ENCODE data around the gene DENND1A. TPM values are rescaled to one million over a fixed set of nuclear protein-coding genes. Genes with fewer than 3 reads are reported as not detected.

DENND1A gene
- total RNA-seq, 1 donor from 2014 or later: 15.4 TPM

DNA sequence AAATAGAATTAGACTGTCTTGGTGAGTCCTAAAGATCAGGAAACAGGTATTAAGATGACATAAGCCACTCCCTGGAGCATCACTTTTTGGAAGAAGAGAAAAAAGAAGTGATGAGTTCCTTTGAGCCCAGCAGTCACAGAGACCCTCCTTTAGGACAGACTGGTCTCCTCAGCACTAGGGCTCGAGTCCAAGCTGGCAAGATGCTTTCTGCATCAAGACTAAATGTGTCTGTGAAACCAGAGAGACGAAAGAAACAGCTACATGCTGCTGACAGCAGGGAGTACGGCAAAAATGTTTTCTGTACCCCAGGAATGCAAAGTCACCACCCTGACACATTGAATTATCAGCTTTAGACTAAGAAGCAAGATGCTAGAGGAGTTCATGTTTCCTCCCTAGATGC lies 389.5 kb downstream of the DENND1A start:
- H3K27me3 ChIP-seq: no peaks in the 10 kb centered on the region
- no peaks in the 10 kb centered on the region for H3K4me1 ChIP-seq
- no peaks in the 10 kb centered on the region for H3K9me3 ChIP-seq
- H3K36me3 ChIP-seq: no peaks in the 10 kb centered on the region
- DNase-seq (no peak), ATAC-seq (no peak)
- no peak overlapping the region for H3K4me3 ChIP-seq
- TF ChIP-seq, protein P1, sequence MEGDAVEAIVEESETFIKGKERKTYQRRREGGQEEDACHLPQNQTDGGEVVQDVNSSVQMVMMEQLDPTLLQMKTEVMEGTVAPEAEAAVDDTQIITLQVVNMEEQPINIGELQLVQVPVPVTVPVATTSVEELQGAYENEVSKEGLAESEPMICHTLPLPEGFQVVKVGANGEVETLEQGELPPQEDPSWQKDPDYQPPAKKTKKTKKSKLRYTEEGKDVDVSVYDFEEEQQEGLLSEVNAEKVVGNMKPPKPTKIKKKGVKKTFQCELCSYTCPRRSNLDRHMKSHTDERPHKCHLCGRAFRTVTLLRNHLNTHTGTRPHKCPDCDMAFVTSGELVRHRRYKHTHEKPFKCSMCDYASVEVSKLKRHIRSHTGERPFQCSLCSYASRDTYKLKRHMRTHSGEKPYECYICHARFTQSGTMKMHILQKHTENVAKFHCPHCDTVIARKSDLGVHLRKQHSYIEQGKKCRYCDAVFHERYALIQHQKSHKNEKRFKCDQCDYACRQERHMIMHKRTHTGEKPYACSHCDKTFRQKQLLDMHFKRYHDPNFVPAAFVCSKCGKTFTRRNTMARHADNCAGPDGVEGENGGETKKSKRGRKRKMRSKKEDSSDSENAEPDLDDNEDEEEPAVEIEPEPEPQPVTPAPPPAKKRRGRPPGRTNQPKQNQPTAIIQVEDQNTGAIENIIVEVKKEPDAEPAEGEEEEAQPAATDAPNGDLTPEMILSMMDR (IDR thresholded peaks at IDR 0.05): no peak
- intact Hi-C loops (cut with DNase I): loop anchor here (5.0 kb wide), 1 partner anchor 502 kb away; no protein-coding TSS in a partner anchor
- H3K27ac ChIP-seq: no peak overlapping the region

DNA sequence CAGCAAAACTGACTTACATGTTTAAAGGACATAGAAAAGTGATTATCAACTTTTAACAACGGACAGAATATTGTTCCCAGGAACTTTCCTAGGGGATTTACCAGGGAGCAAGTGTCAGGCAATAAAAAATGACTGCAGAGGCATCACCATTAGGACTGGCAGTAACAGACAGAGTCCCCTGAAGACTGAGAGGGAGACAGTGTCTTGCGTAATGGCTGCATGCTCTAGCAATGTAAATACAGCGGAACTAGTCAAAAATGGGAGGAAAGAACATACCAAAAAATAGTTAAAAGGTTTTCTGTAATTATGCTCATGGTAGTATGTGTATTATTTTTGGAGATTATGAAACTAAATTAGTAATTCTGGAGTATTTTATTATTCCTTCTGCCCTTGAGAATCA lies 392.1 kb downstream of the DENND1A start:
- Histone ChIP-seq H3K27me3 (no peaks in the 10 kb centered on the region), H3K4me3 (no peak overlapping the region), H3K9me3 (no peaks in the 10 kb centered on the region), H3K4me1 (no peaks in the 10 kb centered on the region), H3K36me3 (no peaks in the 10 kb centered on the region), H3K27ac (no peak overlapping the region)
- DNase-seq (no peak), ATAC-seq (no peak)
- TF ChIP-seq, protein P1 (IDR thresholded peaks at IDR 0.05): no peak
- intact Hi-C loops (cut with DNase I): no loop called here

DNA sequence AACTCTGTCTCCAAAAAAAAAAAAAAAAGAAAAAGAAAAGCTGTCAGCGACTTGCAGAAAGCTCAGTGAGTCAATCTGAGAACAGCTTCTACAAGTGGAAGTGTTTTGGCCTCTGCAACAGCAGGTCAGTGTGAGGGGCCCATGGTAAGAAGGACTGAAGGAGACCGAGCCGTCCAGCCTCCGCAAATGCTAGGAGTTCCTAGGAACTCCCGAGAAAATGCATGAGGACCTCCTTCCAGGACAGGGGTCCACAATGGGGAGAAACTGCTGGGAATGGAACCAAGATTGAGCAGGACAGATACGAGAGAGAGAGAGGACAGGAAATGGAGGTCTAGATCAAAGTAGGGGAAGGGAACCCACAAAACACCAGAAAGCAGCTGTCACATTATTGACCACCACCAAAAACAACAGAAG lies 393.5 kb downstream of the DENND1A start:
- Histone ChIP-seq H3K27ac (no peak overlapping the region), H3K4me1 (no peaks in the 10 kb centered on the region), H3K36me3 (no peaks in the 10 kb centered on the region), H3K27me3 (no peaks in the 10 kb centered on the region), H3K9me3 (no peaks in the 10 kb centered on the region), H3K4me3 (no peak overlapping the region)
- no peak for DNase-seq
- TF ChIP-seq, protein P1 (IDR thresholded peaks at IDR 0.05): no peak
- intact Hi-C loops (cut with DNase I): no loop called here
- ATAC-seq: no peak

DNA sequence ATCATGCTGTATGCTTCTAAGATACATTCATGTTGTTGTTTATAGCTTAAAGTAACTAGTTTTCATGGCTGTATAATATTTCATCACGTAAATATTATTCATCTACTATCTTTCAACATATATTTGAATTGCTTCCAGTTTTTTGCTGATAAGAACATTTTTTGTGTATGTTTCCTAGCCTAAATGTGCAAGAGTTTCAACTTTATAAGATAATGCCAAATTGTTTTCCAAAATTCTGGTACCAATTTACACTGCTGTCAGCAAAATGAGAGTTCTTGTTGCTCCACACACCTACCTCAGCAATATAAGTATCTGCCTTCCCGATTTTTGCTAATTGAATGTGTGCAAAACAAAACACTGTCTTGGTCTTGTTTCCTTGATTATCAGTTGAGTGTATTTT lies 395.6 kb downstream of the DENND1A start:
- Histone ChIP-seq H3K4me3 (no peak overlapping the region), H3K9me3 (no peaks in the 10 kb centered on the region), H3K4me1 (no peaks in the 10 kb centered on the region), H3K36me3 (no peaks in the 10 kb centered on the region), H3K27me3 (no peaks in the 10 kb centered on the region), H3K27ac (no peak overlapping the region)
- TF ChIP-seq, protein P1 (IDR thresholded peaks at IDR 0.05): no peak
- ATAC-seq: no peak
- intact Hi-C loops (cut with DNase I): no loop called here
- DNase-seq: no peak

DNA sequence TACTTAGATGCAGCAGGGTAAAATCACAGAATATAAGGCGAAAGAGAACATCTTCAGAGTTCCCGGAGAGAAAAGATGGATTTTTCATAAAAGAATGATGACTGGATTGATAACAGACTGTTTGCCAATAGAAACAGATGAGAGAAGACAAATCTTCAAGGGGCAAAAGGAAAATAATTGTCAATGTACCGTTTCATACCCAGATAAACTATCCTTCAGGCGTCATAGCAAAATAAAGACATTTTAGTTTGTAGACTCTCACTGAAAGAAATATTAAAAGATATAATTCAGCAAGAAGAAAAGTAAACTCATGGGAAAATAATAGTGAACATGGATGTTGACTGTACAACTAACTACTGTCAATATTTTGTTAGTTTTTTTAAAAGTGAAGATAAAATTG lies 399.7 kb downstream of the DENND1A start:
- ATAC-seq (no peak), DNase-seq (no peak)
- TF ChIP-seq, protein P1 (IDR thresholded peaks at IDR 0.05): no peak
- intact Hi-C loops (cut with DNase I): no loop called here
- Histone ChIP-seq H3K4me3 (no peak overlapping the region), H3K4me1 (no peaks in the 10 kb centered on the region), H3K36me3 (no peaks in the 10 kb centered on the region), H3K27me3 (no peaks in the 10 kb centered on the region), H3K27ac (no peak overlapping the region), H3K9me3 (no peaks in the 10 kb centered on the region)

DNA sequence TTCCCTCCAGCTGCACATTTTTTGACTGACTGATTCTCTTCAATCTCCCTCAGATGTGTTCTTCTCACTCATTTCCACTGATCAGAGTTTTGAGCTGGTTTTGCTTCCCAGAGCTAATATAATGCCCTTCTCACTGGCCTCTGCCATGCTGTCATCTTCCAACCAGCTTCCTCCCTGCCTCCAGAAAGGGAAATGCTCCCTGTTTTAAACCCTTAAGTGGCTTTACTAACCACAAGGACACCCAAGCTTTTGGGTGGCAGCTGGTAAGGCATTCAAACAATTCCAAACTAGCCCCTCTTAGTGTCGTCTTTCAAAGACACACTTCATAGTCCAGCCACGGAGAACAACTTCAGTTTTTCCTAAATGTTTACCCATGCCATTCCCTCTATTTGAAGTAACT lies 401.4 kb downstream of the DENND1A start:
- Histone ChIP-seq H3K4me3 (no peak overlapping the region), H3K27me3 (no peaks in the 10 kb centered on the region), H3K4me1 (no peaks in the 10 kb centered on the region), H3K36me3 (no peaks in the 10 kb centered on the region), H3K9me3 (no peaks in the 10 kb centered on the region), H3K27ac (no peak overlapping the region)
- TF ChIP-seq, protein P1 (IDR thresholded peaks at IDR 0.05): no peak
- DNase-seq (no peak), ATAC-seq (no peak)
- intact Hi-C loops (cut with DNase I): no loop called here

All from upper lobe of right lung (tissue), 1 donor.